ENCODE results near the gene C11orf91. TPM values are rescaled to one million over a fixed set of nuclear protein-coding genes. Genes with fewer than 3 reads are reported as not detected.

Gene C11orf91
- total RNA-seq, 2 donors from 2014 or later = 1.0 TPM; not detected in 1

GRCh38 chr11:33652930-33653329 is 47.7 kb downstream of the C11orf91 start:
- no peaks in the 10 kb centered on the region for H3K9me3 ChIP-seq (ENCODE audit: control insufficient read depth, low read length)
- peaks cover 2% of the 10 kb centered on the region for H3K27me3 Mint-ChIP-seq (ENCODE audit: insufficient read depth)
- peaks cover 6% of the 10 kb centered on the region for H3K4me1 Mint-ChIP-seq
- no peaks in the 10 kb centered on the region for H3K36me3 ChIP-seq (ENCODE audit: control insufficient read depth, insufficient read depth, low read length)
- no peaks in the 10 kb centered on the region for H3K36me3 Mint-ChIP-seq (ENCODE audit: low read depth)
- H3K4me3 ChIP-seq (ENCODE audit: low read length) = no peak overlapping the region
- WGBS, 2 experiments (ENCODE audit: insufficient coverage in 1 of 2, insufficient read length in 1 of 2) = 83 to 87% methylated on average over 1 to 3 of the region's 3 CpGs
- H3K27me3 ChIP-seq (ENCODE audit: control insufficient read depth, insufficient read depth, low read length, poor library complexity, severe bottlenecking) = no peaks in the 10 kb centered on the region
- H3K27ac ChIP-seq (ENCODE audit: low read depth, low read length) = no peak overlapping the region
- no peak for DNase-seq
- TF ChIP-seq, protein P1, sequence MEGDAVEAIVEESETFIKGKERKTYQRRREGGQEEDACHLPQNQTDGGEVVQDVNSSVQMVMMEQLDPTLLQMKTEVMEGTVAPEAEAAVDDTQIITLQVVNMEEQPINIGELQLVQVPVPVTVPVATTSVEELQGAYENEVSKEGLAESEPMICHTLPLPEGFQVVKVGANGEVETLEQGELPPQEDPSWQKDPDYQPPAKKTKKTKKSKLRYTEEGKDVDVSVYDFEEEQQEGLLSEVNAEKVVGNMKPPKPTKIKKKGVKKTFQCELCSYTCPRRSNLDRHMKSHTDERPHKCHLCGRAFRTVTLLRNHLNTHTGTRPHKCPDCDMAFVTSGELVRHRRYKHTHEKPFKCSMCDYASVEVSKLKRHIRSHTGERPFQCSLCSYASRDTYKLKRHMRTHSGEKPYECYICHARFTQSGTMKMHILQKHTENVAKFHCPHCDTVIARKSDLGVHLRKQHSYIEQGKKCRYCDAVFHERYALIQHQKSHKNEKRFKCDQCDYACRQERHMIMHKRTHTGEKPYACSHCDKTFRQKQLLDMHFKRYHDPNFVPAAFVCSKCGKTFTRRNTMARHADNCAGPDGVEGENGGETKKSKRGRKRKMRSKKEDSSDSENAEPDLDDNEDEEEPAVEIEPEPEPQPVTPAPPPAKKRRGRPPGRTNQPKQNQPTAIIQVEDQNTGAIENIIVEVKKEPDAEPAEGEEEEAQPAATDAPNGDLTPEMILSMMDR (conservative IDR thresholded peaks at IDR 0.05) = no peak
- no peak overlapping the region for H3K4me3 Mint-ChIP-seq
- H3K9me3 Mint-ChIP-seq = no peaks in the 10 kb centered on the region
- H3K9ac ChIP-seq (ENCODE audit: extremely low read depth, low read length, poor library complexity, severe bottlenecking) = no peak overlapping the region
- H3K4me1 ChIP-seq (ENCODE audit: control insufficient read depth, insufficient read depth, low read length) = no peaks in the 10 kb centered on the region
- no peak overlapping the region for H3K27ac Mint-ChIP-seq

GRCh38 chr11:33652431-33652830 is 48.2 kb downstream of the C11orf91 start:
- TF ChIP-seq, protein P1 (conservative IDR thresholded peaks at IDR 0.05) = no peak
- no peaks in the 10 kb centered on the region for H3K9me3 ChIP-seq (ENCODE audit: control insufficient read depth, low read length)
- Mint-ChIP-seq H3K9me3 (no peaks in the 10 kb centered on the region), H3K4me3 (no peak overlapping the region), H3K27ac (no peak overlapping the region), H3K27me3 (ENCODE audit: insufficient read depth) (peaks cover 2% of the 10 kb centered on the region), H3K36me3 (ENCODE audit: low read depth) (no peaks in the 10 kb centered on the region), H3K4me1 (peaks cover 6% of the 10 kb centered on the region)
- H3K27ac ChIP-seq (ENCODE audit: low read depth, low read length) = no peak overlapping the region
- H3K9ac ChIP-seq (ENCODE audit: extremely low read depth, low read length, poor library complexity, severe bottlenecking) = no peak overlapping the region
- H3K4me3 ChIP-seq (ENCODE audit: low read length) = no peak overlapping the region
- no peaks in the 10 kb centered on the region for H3K27me3 ChIP-seq (ENCODE audit: control insufficient read depth, insufficient read depth, low read length, poor library complexity, severe bottlenecking)
- no peaks in the 10 kb centered on the region for H3K36me3 ChIP-seq (ENCODE audit: control insufficient read depth, insufficient read depth, low read length)
- no peak for DNase-seq
- 36 to 67% methylated on average over 1 of the region's 1 CpG for WGBS, 2 experiments (ENCODE audit: insufficient coverage in 1 of 2, insufficient read length in 1 of 2)
- no peaks in the 10 kb centered on the region for H3K4me1 ChIP-seq (ENCODE audit: control insufficient read depth, insufficient read depth, low read length)

- WGBS, 2 experiments (ENCODE audit: insufficient coverage in 1 of 2, insufficient read length in 1 of 2) = 85 to 89% methylated on average over 3 to 6 of the region's 6 CpGs
- Histone ChIP-seq H3K4me1 (ENCODE audit: control insufficient read depth, insufficient read depth, low read length) (no peaks in the 10 kb centered on the region), H3K36me3 (ENCODE audit: control insufficient read depth, insufficient read depth, low read length) (no peaks in the 10 kb centered on the region), H3K27me3 (ENCODE audit: control insufficient read depth, insufficient read depth, low read length, poor library complexity, severe bottlenecking) (no peaks in the 10 kb centered on the region), H3K27ac (ENCODE audit: low read depth, low read length) (no peak overlapping the region), H3K9me3 (ENCODE audit: control insufficient read depth, low read length) (no peaks in the 10 kb centered on the region), H3K9ac (ENCODE audit: extremely low read depth, low read length, poor library complexity, severe bottlenecking) (no peak overlapping the region), H3K4me3 (ENCODE audit: low read length) (no peak overlapping the region)
- no peak overlapping the region for H3K27ac Mint-ChIP-seq
- peaks cover 6% of the 10 kb centered on the region for H3K4me1 Mint-ChIP-seq
- H3K27me3 Mint-ChIP-seq (ENCODE audit: insufficient read depth) = peaks cover 2% of the 10 kb centered on the region
- H3K36me3 Mint-ChIP-seq (ENCODE audit: low read depth) = no peaks in the 10 kb centered on the region
- TF ChIP-seq, protein P1 (conservative IDR thresholded peaks at IDR 0.05) = no peak
- DNase-seq = no peak
- H3K9me3 Mint-ChIP-seq = no peaks in the 10 kb centered on the region
- H3K4me3 Mint-ChIP-seq = no peak overlapping the region
These were observed 48.6 kb downstream of the C11orf91 start for GRCh38 chr11:33651990-33652389.
